Amygdala (tissue), 56 donors: ENCODE data around the gene SLC17A4.
A peak's percentile ranks its signal among the peaks of the same experiment; 100 is the strongest.

Experiments used
- DNase-seq, 56 donors: peaks; one replicate each; lab custom pipeline; 2025; lab: John Stamatoyannopoulos, UW

SLC17A4 gene

GRCh38 chr6:25754535-25754934, at the start of gene SLC17A4:
TSS of gene SLC17A4 (plus strand) at chr6:25754742. CDS start at chr6:25761963, 7,221 bp downstream.
- DNase-seq: no peak

GRCh38 chr6:25706314-25707014, 48.1 kb upstream of the SLC17A4 start:
- DNase-seq: peak in 6 of 56 donors; percentile 2 to 27 (median 10)

GRCh38 chr6:25709761-25710160, 44.8 kb upstream of the SLC17A4 start:
- no peak for DNase-seq

GRCh38 chr6:25710287-25710686, 44.3 kb upstream of the SLC17A4 start:
- no peak for DNase-seq

GRCh38 chr6:25713824-25714223, 40.7 kb upstream of the SLC17A4 start:
- DNase-seq: no peak

GRCh38 chr6:25714765-25715164, 39.8 kb upstream of the SLC17A4 start:
- DNase-seq: no peak

- no peak for DNase-seq
These were observed 38.7 kb upstream of the SLC17A4 start for GRCh38 chr6:25715794-25716193.

- no peak for DNase-seq
These were observed 36.4 kb upstream of the SLC17A4 start for GRCh38 chr6:25717866-25718740.

GRCh38 chr6:25726122-25726911, 28.2 kb upstream of the SLC17A4 start:
- no peak for DNase-seq

GRCh38 chr6:25727028-25727427, 27.5 kb upstream of the SLC17A4 start:
- no peak for DNase-seq

GRCh38 chr6:25730907-25731306, 23.6 kb upstream of the SLC17A4 start:
- no peak for DNase-seq

GRCh38 chr6:25731721-25732120, 22.8 kb upstream of the SLC17A4 start:
- DNase-seq: no peak

- DNase-seq: no peak
These were observed 21.9 kb upstream of the SLC17A4 start for GRCh38 chr6:25732468-25733198.

- DNase-seq: no peak
These were observed 19.3 kb upstream of the SLC17A4 start for GRCh38 chr6:25735261-25735660.

- no peak for DNase-seq
These were observed 10.7 kb upstream of the SLC17A4 start for GRCh38 chr6:25743868-25744267.

- no peak for DNase-seq
These were observed 8.7 kb upstream of the SLC17A4 start for GRCh38 chr6:25745836-25746235.

GRCh38 chr6:25746968-25747367, 7.6 kb upstream of the SLC17A4 start:
- DNase-seq: no peak

- DNase-seq: no peak
These were observed 7.1 kb upstream of the SLC17A4 start for GRCh38 chr6:25747477-25747876.

GRCh38 chr6:25748049-25748448, 6.5 kb upstream of the SLC17A4 start:
- no peak for DNase-seq
